OCI-LY3 (cell line): ENCODE data around the gene PARG.

ENCODE experiments used
- H2AFZ ChIP-seq: fragments of 200-600, 300-600 bp; shearing (Covaris generic); 2 replicates; pipeline ENCODE4 v1.6.0; 2014; ENCODE audit warnings: antibody characterized with exemption, low read depth, low read length
- H3K27ac ChIP-seq: fragments of 200-600, 300-600 bp; sonication (generic); 2 replicates; pipeline ENCODE4 v1.5.1; 2014; ENCODE audit warnings: mild to moderate bottlenecking, low read length, moderate library complexity, mixed read lengths
- H3K27me3 ChIP-seq: fragments of 200-600, 300-600 bp; sonication (generic); 2 replicates; pipeline ENCODE4 v1.6.1; 2014; ENCODE audit warnings: low read depth, low read length, mixed read lengths
- H3K36me3 ChIP-seq: fragments of 200-600, 300-600 bp; sonication (generic); replicated peaks from 2 replicates; pipeline ENCODE3; 2014; ENCODE audit warnings: low read depth, low read length, mixed read lengths
- H3K4me1 ChIP-seq: fragments of 300-600, 200-600 bp; sonication (generic); 2 replicates; pipeline ENCODE4 v1.6.1; 2014; ENCODE audit warnings: low read length, mixed read lengths
- H3K4me2 ChIP-seq: fragments of 200-600, 300-600 bp; sonication (generic); 2 replicates; pipeline ENCODE4 v1.6.1; 2014; ENCODE audit warnings: low read length, mixed read lengths
- H3K4me3 ChIP-seq: fragments of 300-600, 200-600 bp; sonication (generic); 2 replicates; pipeline ENCODE4 v1.5.1; 2014; ENCODE audit warnings: antibody characterized with exemption, mild to moderate bottlenecking, low read length, moderate library complexity
- H3K79me2 ChIP-seq: fragments of 300-600, 200-600 bp; shearing (Covaris generic); 2 replicates; pipeline ENCODE4 v1.6.1; 2014; ENCODE audit warnings: mild to moderate bottlenecking, low read length, mixed read lengths
- H3K9ac ChIP-seq: fragments of 300-600, 200-600 bp; shearing (Covaris generic); 2 replicates; pipeline ENCODE4 v1.6.0; 2014; ENCODE audit warnings: mild to moderate bottlenecking, low read length, moderate library complexity
- H3K9me3 ChIP-seq: fragments of 200-600, 300-600 bp; shearing (Covaris generic); 2 replicates; pipeline ENCODE4 v1.6.1; 2014; ENCODE audit warnings: low read length, mixed read lengths; ENCODE audit not compliant: insufficient read depth
- H4K20me1 ChIP-seq: fragments of 200-600, 300-600 bp; sonication (generic); 2 replicates; pipeline ENCODE4 v1.6.1; 2016; ENCODE audit warnings: low read length, mixed read lengths; ENCODE audit not compliant: insufficient read depth
- EZH2phosphoT487 ChIP-seq: fragments of 200-600 bp; shearing (Covaris generic); IDR thresholded peaks from 2 replicates; pipeline ENCODE4 v1.6.1; 2018; ENCODE audit warnings: antibody characterized with exemption, mixed run types, low read depth
- TF ChIP-seq, protein P1 (sequence below): fragments of 200-600, 300-600 bp; sonication (generic); IDR thresholded peaks from 2 replicates; pipeline ENCODE4 v1.5.1; 2014; ENCODE audit warnings: antibody characterized with exemption, low read length, low read depth

Gene PARG

GRCh38 chr10:49834201-49834600, 107.6 kb downstream of the PARG start:
- Histone ChIP-seq H3K36me3 (no peaks in the 10 kb centered on the region), H3K9me3 (no peaks in the 10 kb centered on the region), H3K27ac (no peak overlapping the region), H4K20me1 (no peaks in the 10 kb centered on the region), H2AFZ (no peak overlapping the region), H3K79me2 (no peaks in the 10 kb centered on the region), H3K4me2 (no peak overlapping the region), H3K4me1 (no peaks in the 10 kb centered on the region), H3K4me3 (no peak overlapping the region), H3K9ac (no peak overlapping the region), H3K27me3 (no peaks in the 10 kb centered on the region)
- TF ChIP-seq, protein P1, sequence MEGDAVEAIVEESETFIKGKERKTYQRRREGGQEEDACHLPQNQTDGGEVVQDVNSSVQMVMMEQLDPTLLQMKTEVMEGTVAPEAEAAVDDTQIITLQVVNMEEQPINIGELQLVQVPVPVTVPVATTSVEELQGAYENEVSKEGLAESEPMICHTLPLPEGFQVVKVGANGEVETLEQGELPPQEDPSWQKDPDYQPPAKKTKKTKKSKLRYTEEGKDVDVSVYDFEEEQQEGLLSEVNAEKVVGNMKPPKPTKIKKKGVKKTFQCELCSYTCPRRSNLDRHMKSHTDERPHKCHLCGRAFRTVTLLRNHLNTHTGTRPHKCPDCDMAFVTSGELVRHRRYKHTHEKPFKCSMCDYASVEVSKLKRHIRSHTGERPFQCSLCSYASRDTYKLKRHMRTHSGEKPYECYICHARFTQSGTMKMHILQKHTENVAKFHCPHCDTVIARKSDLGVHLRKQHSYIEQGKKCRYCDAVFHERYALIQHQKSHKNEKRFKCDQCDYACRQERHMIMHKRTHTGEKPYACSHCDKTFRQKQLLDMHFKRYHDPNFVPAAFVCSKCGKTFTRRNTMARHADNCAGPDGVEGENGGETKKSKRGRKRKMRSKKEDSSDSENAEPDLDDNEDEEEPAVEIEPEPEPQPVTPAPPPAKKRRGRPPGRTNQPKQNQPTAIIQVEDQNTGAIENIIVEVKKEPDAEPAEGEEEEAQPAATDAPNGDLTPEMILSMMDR: no peak
- TF ChIP-seq EZH2phosphoT487: no peak

DNA sequence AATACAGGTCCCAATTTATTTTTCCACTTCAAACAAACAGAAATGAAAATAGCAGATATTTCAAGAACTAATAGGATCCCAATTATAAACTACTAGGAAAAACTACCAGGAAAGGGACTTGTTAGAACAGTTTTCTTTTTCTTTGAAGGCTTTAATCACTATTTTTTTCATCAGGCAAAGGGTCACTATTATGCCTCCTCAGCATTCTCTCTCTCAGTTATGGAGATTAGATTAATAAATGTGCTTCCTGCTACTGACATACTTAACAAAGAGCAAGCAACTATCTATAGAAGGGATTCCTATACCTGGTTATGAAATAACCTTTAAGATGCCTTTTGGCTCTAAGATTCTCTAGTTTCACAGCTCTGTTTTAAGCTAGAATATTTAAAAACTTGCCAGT, 108.7 kb downstream of the PARG start:
- Histone ChIP-seq H3K36me3 (no peaks in the 10 kb centered on the region), H3K27me3 (no peaks in the 10 kb centered on the region), H4K20me1 (no peaks in the 10 kb centered on the region), H3K4me2 (no peak overlapping the region), H3K9ac (no peak overlapping the region), H2AFZ (no peak overlapping the region), H3K4me3 (no peak overlapping the region), H3K27ac (no peak overlapping the region), H3K79me2 (no peaks in the 10 kb centered on the region), H3K9me3 (no peaks in the 10 kb centered on the region), H3K4me1 (no peaks in the 10 kb centered on the region)
- no peak for TF ChIP-seq EZH2phosphoT487
- TF ChIP-seq, protein P1: no peak

DNA sequence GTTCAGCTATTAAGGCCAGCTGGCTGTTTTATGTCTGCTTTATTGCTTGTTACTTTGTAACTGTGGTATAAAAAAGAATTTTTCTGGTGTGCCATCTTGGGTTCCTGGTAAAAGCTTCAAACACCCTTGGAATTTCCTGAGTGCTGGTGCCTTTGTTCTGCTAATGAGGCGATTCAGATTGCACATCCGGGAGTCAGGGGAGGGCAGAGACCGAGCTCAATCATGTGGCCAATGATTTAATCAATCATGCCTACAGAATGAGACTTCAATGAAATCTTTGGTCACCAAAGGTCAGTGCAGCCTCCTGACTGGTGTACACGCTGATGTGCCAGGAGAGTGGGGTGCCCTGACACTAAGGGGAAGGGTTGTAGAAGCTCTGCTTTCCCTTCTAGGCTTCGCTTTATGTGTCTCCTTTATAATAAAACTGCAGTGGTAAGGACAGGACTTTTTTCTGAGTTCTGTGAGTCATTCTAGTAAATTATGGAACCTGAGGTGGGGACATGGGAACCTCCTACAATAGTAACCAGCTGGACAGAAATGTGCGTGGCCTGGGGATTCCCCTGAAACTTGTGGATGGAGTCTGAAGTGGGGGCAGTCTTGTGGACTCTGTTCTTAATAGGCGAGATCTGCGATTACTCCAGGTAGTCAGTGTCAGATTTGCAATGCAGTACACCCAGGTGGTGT, 110.3 kb downstream of the PARG start:
- Histone ChIP-seq H3K27me3 (no peaks in the 10 kb centered on the region), H3K9ac (no peak overlapping the region), H4K20me1 (no peaks in the 10 kb centered on the region), H3K27ac (no peak overlapping the region), H3K79me2 (no peaks in the 10 kb centered on the region), H3K9me3 (no peaks in the 10 kb centered on the region), H3K36me3 (peaks cover 5% of the 10 kb centered on the region), H2AFZ (no peak overlapping the region), H3K4me3 (no peak overlapping the region), H3K4me1 (peaks cover 13% of the 10 kb centered on the region), H3K4me2 (no peak overlapping the region)
- TF ChIP-seq, protein P1: no peak
- TF ChIP-seq EZH2phosphoT487: no peak

- no peaks in the 10 kb centered on the region for H3K27me3 ChIP-seq
- H2AFZ ChIP-seq: no peak overlapping the region
- H4K20me1 ChIP-seq: no peaks in the 10 kb centered on the region
- H3K9ac ChIP-seq: no peak overlapping the region
- peaks cover 6% of the 10 kb centered on the region for H3K36me3 ChIP-seq
- TF ChIP-seq EZH2phosphoT487: no peak
- TF ChIP-seq, protein P1: no peak
- H3K27ac ChIP-seq: no peak overlapping the region
- no peaks in the 10 kb centered on the region for H3K9me3 ChIP-seq
- H3K4me3 ChIP-seq: no peak overlapping the region
- H3K4me2 ChIP-seq: no peak overlapping the region
- H3K4me1 ChIP-seq: peaks cover 13% of the 10 kb centered on the region
- no peaks in the 10 kb centered on the region for H3K79me2 ChIP-seq
These were observed 111.0 kb downstream of the PARG start for GRCh38 chr10:49830846-49831245.
